BLaER1 (cell line): Measurements from ENCODE around the gene GMDS.

ENCODE experiments used
- H3K27ac ChIP-seq: shearing (Covaris generic); formaldehyde crosslinking; 2 replicates; pipeline ENCODE4 v1.8.1; 2022
- H3K27me3 ChIP-seq: shearing (Covaris generic); formaldehyde crosslinking; 2 replicates; pipeline ENCODE4 v1.8.1; 2022
- H3K36me3 ChIP-seq: shearing (Covaris generic); formaldehyde crosslinking; 2 replicates; pipeline ENCODE4 v1.8.1; 2022
- H3K4me1 ChIP-seq: shearing (Covaris generic); formaldehyde crosslinking; 2 replicates; pipeline ENCODE4 v1.8.1; 2022
- H3K4me2 ChIP-seq: shearing (Covaris generic); formaldehyde crosslinking; 2 replicates; pipeline ENCODE4 v1.8.1; 2022
- H3K4me3 ChIP-seq: shearing (Covaris generic); formaldehyde crosslinking; 2 replicates; pipeline ENCODE4 v1.8.1; 2022
- H3K9ac ChIP-seq: shearing (Covaris generic); formaldehyde crosslinking; 2 replicates; pipeline ENCODE4 v1.8.1; 2022
- H3K9me3 ChIP-seq: shearing (Covaris generic); formaldehyde crosslinking; 2 replicates; pipeline ENCODE4 v1.8.1; 2022
- H4K20me1 ChIP-seq: shearing (Covaris generic); formaldehyde crosslinking; 2 replicates; pipeline ENCODE4 v1.8.1; 2022
- Cebpa-rat ChIP-seq: shearing (Covaris generic); IDR thresholded peaks from 2 replicates; pipeline ENCODE4 v1.8.1; 2022

Gene GMDS

GRCh38 chr6:1812034-1812433 is 433.4 kb downstream of the GMDS start:
- H3K4me2 ChIP-seq: no peak overlapping the region
- no peak overlapping the region for H3K4me3 ChIP-seq
- H3K36me3 ChIP-seq: no peaks in the 10 kb centered on the region
- no peaks in the 10 kb centered on the region for H3K4me1 ChIP-seq
- H3K27me3 ChIP-seq: no peaks in the 10 kb centered on the region
- H3K9ac ChIP-seq: no peak overlapping the region
- no peak for TF ChIP-seq Cebpa-rat
- no peaks in the 10 kb centered on the region for H3K9me3 ChIP-seq
- no peaks in the 10 kb centered on the region for H4K20me1 ChIP-seq
- no peak overlapping the region for H3K27ac ChIP-seq

- no peaks in the 10 kb centered on the region for H3K36me3 ChIP-seq
- no peak overlapping the region for H3K9ac ChIP-seq
- no peak overlapping the region for H3K4me2 ChIP-seq
- no peak for TF ChIP-seq Cebpa-rat
- H3K27me3 ChIP-seq: no peaks in the 10 kb centered on the region
- H3K27ac ChIP-seq: no peak overlapping the region
- no peak overlapping the region for H3K4me3 ChIP-seq
- no peaks in the 10 kb centered on the region for H4K20me1 ChIP-seq
- no peaks in the 10 kb centered on the region for H3K4me1 ChIP-seq
- H3K9me3 ChIP-seq: no peaks in the 10 kb centered on the region
These were observed 434.5 kb downstream of the GMDS start for GRCh38 chr6:1810880-1811279.

GRCh38 chr6:1809291-1809988 is 436.0 kb downstream of the GMDS start:
- no peak for TF ChIP-seq Cebpa-rat
- H3K4me3 ChIP-seq: no peak overlapping the region
- H3K9me3 ChIP-seq: no peaks in the 10 kb centered on the region
- H3K27ac ChIP-seq: no peak overlapping the region
- no peaks in the 10 kb centered on the region for H4K20me1 ChIP-seq
- no peaks in the 10 kb centered on the region for H3K36me3 ChIP-seq
- no peaks in the 10 kb centered on the region for H3K27me3 ChIP-seq
- no peak overlapping the region for H3K4me2 ChIP-seq
- no peaks in the 10 kb centered on the region for H3K4me1 ChIP-seq
- no peak overlapping the region for H3K9ac ChIP-seq

GRCh38 chr6:1806935-1807334 is 438.5 kb downstream of the GMDS start:
- H4K20me1 ChIP-seq: no peaks in the 10 kb centered on the region
- no peaks in the 10 kb centered on the region for H3K9me3 ChIP-seq
- no peak overlapping the region for H3K9ac ChIP-seq
- H3K27ac ChIP-seq: no peak overlapping the region
- no peak overlapping the region for H3K4me2 ChIP-seq
- no peaks in the 10 kb centered on the region for H3K36me3 ChIP-seq
- H3K4me3 ChIP-seq: no peak overlapping the region
- no peaks in the 10 kb centered on the region for H3K4me1 ChIP-seq
- no peak for TF ChIP-seq Cebpa-rat
- no peaks in the 10 kb centered on the region for H3K27me3 ChIP-seq

GRCh38 chr6:1802491-1803395 is 442.7 kb downstream of the GMDS start:
- Histone ChIP-seq H3K36me3 (no peaks in the 10 kb centered on the region), H3K4me2 (no peak overlapping the region), H3K9me3 (no peaks in the 10 kb centered on the region), H3K9ac (no peak overlapping the region), H3K4me3 (no peak overlapping the region), H3K27ac (no peak overlapping the region), H3K27me3 (no peaks in the 10 kb centered on the region), H3K4me1 (no peaks in the 10 kb centered on the region), H4K20me1 (no peaks in the 10 kb centered on the region)
- TF ChIP-seq Cebpa-rat: no peak

- Histone ChIP-seq H3K9me3 (no peaks in the 10 kb centered on the region), H3K36me3 (no peaks in the 10 kb centered on the region), H4K20me1 (no peaks in the 10 kb centered on the region), H3K4me3 (no peak overlapping the region), H3K27ac (no peak overlapping the region), H3K27me3 (no peaks in the 10 kb centered on the region), H3K4me1 (no peaks in the 10 kb centered on the region), H3K9ac (no peak overlapping the region), H3K4me2 (no peak overlapping the region)
- no peak for TF ChIP-seq Cebpa-rat
These were observed 444.0 kb downstream of the GMDS start for GRCh38 chr6:1801401-1801800.

GRCh38 chr6:1800845-1801244 is 444.6 kb downstream of the GMDS start:
- Histone ChIP-seq H3K4me2 (no peak overlapping the region), H3K27me3 (no peaks in the 10 kb centered on the region), H3K36me3 (no peaks in the 10 kb centered on the region), H3K9ac (no peak overlapping the region), H3K27ac (no peak overlapping the region), H3K4me1 (no peaks in the 10 kb centered on the region), H4K20me1 (no peaks in the 10 kb centered on the region), H3K4me3 (no peak overlapping the region), H3K9me3 (no peaks in the 10 kb centered on the region)
- TF ChIP-seq Cebpa-rat: no peak

GRCh38 chr6:1798965-1799325 is 446.5 kb downstream of the GMDS start:
- Histone ChIP-seq H3K4me3 (no peak overlapping the region), H3K36me3 (no peaks in the 10 kb centered on the region), H3K27me3 (no peaks in the 10 kb centered on the region), H3K9ac (no peak overlapping the region), H3K9me3 (no peaks in the 10 kb centered on the region), H3K4me1 (no peaks in the 10 kb centered on the region), H3K27ac (no peak overlapping the region), H4K20me1 (no peaks in the 10 kb centered on the region), H3K4me2 (no peak overlapping the region)
- no peak for TF ChIP-seq Cebpa-rat

- H3K27me3 ChIP-seq: no peaks in the 10 kb centered on the region
- H3K4me2 ChIP-seq: no peak overlapping the region
- H3K27ac ChIP-seq: no peak overlapping the region
- H3K4me3 ChIP-seq: no peak overlapping the region
- TF ChIP-seq Cebpa-rat: no peak
- no peaks in the 10 kb centered on the region for H3K36me3 ChIP-seq
- no peaks in the 10 kb centered on the region for H3K9me3 ChIP-seq
- no peak overlapping the region for H3K9ac ChIP-seq
- H4K20me1 ChIP-seq: no peaks in the 10 kb centered on the region
- no peaks in the 10 kb centered on the region for H3K4me1 ChIP-seq
These were observed 447.0 kb downstream of the GMDS start for GRCh38 chr6:1798303-1798964.

- Histone ChIP-seq H3K36me3 (no peaks in the 10 kb centered on the region), H4K20me1 (no peaks in the 10 kb centered on the region), H3K9ac (no peak overlapping the region), H3K27ac (no peak overlapping the region), H3K4me1 (no peaks in the 10 kb centered on the region), H3K4me3 (no peak overlapping the region), H3K27me3 (no peaks in the 10 kb centered on the region), H3K9me3 (no peaks in the 10 kb centered on the region), H3K4me2 (no peak overlapping the region)
- TF ChIP-seq Cebpa-rat: no peak
These were observed 447.6 kb downstream of the GMDS start for GRCh38 chr6:1797801-1798200.
